ENCODE measurements around the gene THRA.

Gene THRA

GRCh38 chr17:40100419-40100668, 37.6 kb downstream of the THRA start, which contains the start of gene NR1D1:
Gene NR1D1 (minus strand): TSS chr17:40100589. CDS start chr17:40100094, 495 bp downstream.
- DNase-seq, result no peak

- DNase-seq, result peak; percentile 94
These were observed 38.1 kb downstream of the THRA start for GRCh38 chr17:40100669-40101366.

GRCh38 chr17:40101367-40102210, 38.8 kb downstream of the THRA start:
- DNase-seq, result no peak

GRCh38 chr17:40103071-40103661, 40.4 kb downstream of the THRA start:
- peak; percentile 39 for DNase-seq

GRCh38 chr17:40103688-40104087, 40.9 kb downstream of the THRA start:
- no peak for DNase-seq

- no peak for DNase-seq
These were observed 42.1 kb downstream of the THRA start for GRCh38 chr17:40104594-40105486.

GRCh38 chr17:40105861-40106759, 43.3 kb downstream of the THRA start:
- peak; percentile 41 for DNase-seq

GRCh38 chr17:40106760-40107521, 44.2 kb downstream of the THRA start:
- peak; percentile 84 for DNase-seq

GRCh38 chr17:40107522-40108174, 44.9 kb downstream of the THRA start:
- DNase-seq, result peak; percentile 41

GRCh38 chr17:40108970-40109824, 46.4 kb downstream of the THRA start:
- peak; percentile 16 for DNase-seq

GRCh38 chr17:40110026-40110845, 47.5 kb downstream of the THRA start:
- DNase-seq, result peak; percentile 29

- DNase-seq, result peak; percentile 95
These were observed 48.7 kb downstream of the THRA start for GRCh38 chr17:40111221-40112128.

GRCh38 chr17:40112191-40112711, 49.5 kb downstream of the THRA start:
- DNase-seq, result no peak

- DNase-seq, result peak; percentile 83
These were observed 49.9 kb downstream of the THRA start for GRCh38 chr17:40112718-40113109.

- DNase-seq, result peak; percentile 98
These were observed 50.5 kb downstream of the THRA start for GRCh38 chr17:40113110-40113906.

- no peak for DNase-seq
These were observed 51.1 kb downstream of the THRA start for GRCh38 chr17:40113907-40114245.

GRCh38 chr17:40115101-40115436, 52.3 kb downstream of the THRA start:
- DNase-seq, result no peak

Data from right hindlimb (tissue), 1 donor.